ENCODE measurements around the gene XPO4.

The XPO4 gene

DNA sequence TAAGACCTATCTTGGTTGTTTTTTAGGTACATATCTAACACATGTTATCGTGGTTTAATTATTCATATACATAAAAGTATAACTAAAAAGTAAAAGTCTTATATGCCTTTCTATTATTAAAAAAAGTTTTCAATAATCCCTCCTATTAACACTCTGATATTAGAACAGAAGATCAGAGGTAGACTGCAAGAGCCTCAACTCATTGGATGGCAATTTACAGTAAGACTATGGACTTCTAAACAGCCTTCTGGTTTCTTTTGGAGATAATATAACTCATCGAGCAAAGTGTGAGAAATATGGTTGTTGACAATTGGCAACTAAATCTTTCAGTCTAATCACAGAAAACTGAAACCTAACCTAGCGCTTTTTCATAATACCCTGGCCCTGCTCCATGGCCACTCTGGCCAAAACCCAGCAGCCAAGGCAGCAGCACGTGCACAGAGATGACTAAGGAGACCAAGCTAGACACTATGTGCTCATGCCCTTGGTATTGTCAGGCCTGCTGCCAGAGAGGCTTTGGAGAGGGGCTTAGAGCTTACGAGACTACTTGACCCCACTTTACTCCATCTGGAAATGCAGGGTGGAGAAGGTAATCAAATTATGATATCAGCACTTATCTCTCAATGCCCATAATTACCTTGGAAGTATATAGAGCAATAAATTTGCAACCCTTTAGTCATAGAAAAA is 88.2 kb downstream of the XPO4 start:
- TF ChIP-seq, protein P1, sequence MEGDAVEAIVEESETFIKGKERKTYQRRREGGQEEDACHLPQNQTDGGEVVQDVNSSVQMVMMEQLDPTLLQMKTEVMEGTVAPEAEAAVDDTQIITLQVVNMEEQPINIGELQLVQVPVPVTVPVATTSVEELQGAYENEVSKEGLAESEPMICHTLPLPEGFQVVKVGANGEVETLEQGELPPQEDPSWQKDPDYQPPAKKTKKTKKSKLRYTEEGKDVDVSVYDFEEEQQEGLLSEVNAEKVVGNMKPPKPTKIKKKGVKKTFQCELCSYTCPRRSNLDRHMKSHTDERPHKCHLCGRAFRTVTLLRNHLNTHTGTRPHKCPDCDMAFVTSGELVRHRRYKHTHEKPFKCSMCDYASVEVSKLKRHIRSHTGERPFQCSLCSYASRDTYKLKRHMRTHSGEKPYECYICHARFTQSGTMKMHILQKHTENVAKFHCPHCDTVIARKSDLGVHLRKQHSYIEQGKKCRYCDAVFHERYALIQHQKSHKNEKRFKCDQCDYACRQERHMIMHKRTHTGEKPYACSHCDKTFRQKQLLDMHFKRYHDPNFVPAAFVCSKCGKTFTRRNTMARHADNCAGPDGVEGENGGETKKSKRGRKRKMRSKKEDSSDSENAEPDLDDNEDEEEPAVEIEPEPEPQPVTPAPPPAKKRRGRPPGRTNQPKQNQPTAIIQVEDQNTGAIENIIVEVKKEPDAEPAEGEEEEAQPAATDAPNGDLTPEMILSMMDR (IDR thresholded peaks at IDR 0.05; ENCODE audit: low read depth, low read length): no peak
- TF ChIP-seq EZH2phosphoT487 (IDR thresholded peaks at IDR 0.05; ENCODE audit: low read depth): no peak
- Histone ChIP-seq H4K20me1 (ENCODE audit: insufficient read depth, low read length) (no peaks in the 10 kb centered on the region), H3K4me3 (ENCODE audit: low read length) (no peak overlapping the region), H3K9ac (ENCODE audit: low read length) (no peak overlapping the region), H3K4me2 (ENCODE audit: low read length) (no peak overlapping the region), H3K79me2 (ENCODE audit: low read length) (peaks cover 18% of the 10 kb centered on the region), H3K27me3 (ENCODE audit: low read depth, low read length) (no peaks in the 10 kb centered on the region), H3K36me3 (replicated peaks; ENCODE audit: low read depth, low read length) (peaks cover 18% of the 10 kb centered on the region), H3K27ac (ENCODE audit: low read length) (no peak overlapping the region), H3K4me1 (ENCODE audit: low read length) (no peaks in the 10 kb centered on the region), H3K9me3 (ENCODE audit: insufficient read depth, low read length) (no peaks in the 10 kb centered on the region), H2AFZ (ENCODE audit: low read depth, low read length) (no peak overlapping the region)

DNA sequence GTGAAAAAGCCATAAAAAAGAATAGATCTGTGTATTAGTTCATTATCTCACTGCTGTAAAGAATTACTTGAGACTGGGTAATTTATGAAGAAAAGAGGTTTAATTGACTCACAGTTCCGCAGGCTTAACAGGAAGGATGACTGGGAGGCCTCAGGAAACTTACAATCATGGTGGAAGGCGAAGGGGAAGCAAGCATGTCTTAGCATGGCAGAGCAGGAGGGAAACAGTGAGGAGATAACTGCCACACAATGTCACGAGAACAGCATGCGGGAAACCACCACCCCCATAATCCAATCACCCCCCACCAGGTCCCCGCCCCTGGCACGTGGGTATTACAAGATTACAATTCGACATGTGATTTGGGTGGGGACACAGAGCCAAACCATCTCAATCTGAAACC is 89.7 kb downstream of the XPO4 start:
- Histone ChIP-seq H3K27ac (ENCODE audit: low read length) (no peak overlapping the region), H2AFZ (ENCODE audit: low read depth, low read length) (no peak overlapping the region)

DNA sequence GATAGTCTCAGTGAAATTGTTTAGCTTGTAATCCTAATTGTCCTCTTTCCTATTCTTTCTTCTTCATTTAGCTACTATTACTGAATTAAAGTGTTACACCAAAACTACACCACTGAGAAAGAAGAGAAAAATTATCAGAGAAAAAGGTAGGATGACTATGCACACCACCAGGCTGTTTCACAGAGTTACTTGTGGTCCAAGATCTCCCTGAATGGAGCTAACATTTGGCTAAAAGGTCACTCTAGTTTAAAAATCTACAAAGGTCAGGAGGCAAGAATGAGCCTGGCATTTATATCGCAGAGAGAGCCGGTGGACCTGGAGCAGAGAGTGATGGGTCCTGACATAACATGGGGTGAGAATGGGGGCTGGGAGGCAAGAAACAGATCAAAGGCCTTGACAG is 91.7 kb downstream of the XPO4 start:
- no peak overlapping the region for H3K9ac ChIP-seq (ENCODE audit: low read length)
- no peak overlapping the region for H2AFZ ChIP-seq (ENCODE audit: low read depth, low read length)
- no peaks in the 10 kb centered on the region for H4K20me1 ChIP-seq (ENCODE audit: insufficient read depth, low read length)
- H3K4me1 ChIP-seq (ENCODE audit: low read length): no peaks in the 10 kb centered on the region
- H3K27ac ChIP-seq (ENCODE audit: low read length): no peak overlapping the region
- H3K27me3 ChIP-seq (ENCODE audit: low read depth, low read length): no peaks in the 10 kb centered on the region
- peaks cover 18% of the 10 kb centered on the region for H3K79me2 ChIP-seq (ENCODE audit: low read length)
- peaks cover 36% of the 10 kb centered on the region for H3K36me3 ChIP-seq (replicated peaks; ENCODE audit: low read depth, low read length)
- no peak overlapping the region for H3K4me2 ChIP-seq (ENCODE audit: low read length)
- H3K9me3 ChIP-seq (ENCODE audit: insufficient read depth, low read length): no peaks in the 10 kb centered on the region
- no peak overlapping the region for H3K4me3 ChIP-seq (ENCODE audit: low read length)
- TF ChIP-seq EZH2phosphoT487 (IDR thresholded peaks at IDR 0.05; ENCODE audit: low read depth): no peak
- TF ChIP-seq, protein P1 (IDR thresholded peaks at IDR 0.05; ENCODE audit: low read depth, low read length): no peak

More for the DNA sequence above, 89.7 kb downstream of the XPO4 start:
- Histone ChIP-seq H3K79me2 (ENCODE audit: low read length) (peaks cover 18% of the 10 kb centered on the region), H3K9me3 (ENCODE audit: insufficient read depth, low read length) (no peaks in the 10 kb centered on the region), H3K4me3 (ENCODE audit: low read length) (no peak overlapping the region), H4K20me1 (ENCODE audit: insufficient read depth, low read length) (no peaks in the 10 kb centered on the region), H3K4me2 (ENCODE audit: low read length) (no peak overlapping the region), H3K9ac (ENCODE audit: low read length) (no peak overlapping the region), H3K4me1 (ENCODE audit: low read length) (no peaks in the 10 kb centered on the region), H3K27me3 (ENCODE audit: low read depth, low read length) (no peaks in the 10 kb centered on the region), H3K36me3 (replicated peaks; ENCODE audit: low read depth, low read length) (peaks cover 29% of the 10 kb centered on the region)
- TF ChIP-seq EZH2phosphoT487 (IDR thresholded peaks at IDR 0.05; ENCODE audit: low read depth): no peak
- TF ChIP-seq, protein P1 (IDR thresholded peaks at IDR 0.05; ENCODE audit: low read depth, low read length): no peak

GRCh38 chr13:20808874-20809273 is 93.7 kb downstream of the XPO4 start:
- no peak overlapping the region for H3K4me2 ChIP-seq (ENCODE audit: low read length)
- TF ChIP-seq, protein P1 (IDR thresholded peaks at IDR 0.05; ENCODE audit: low read depth, low read length): no peak
- no peak for TF ChIP-seq EZH2phosphoT487 (IDR thresholded peaks at IDR 0.05; ENCODE audit: low read depth)
- no peaks in the 10 kb centered on the region for H3K27me3 ChIP-seq (ENCODE audit: low read depth, low read length)

More at GRCh38 chr13:20808874-20809273, 93.7 kb downstream of the XPO4 start:
- Histone ChIP-seq H2AFZ (ENCODE audit: low read depth, low read length) (no peak overlapping the region), H3K9ac (ENCODE audit: low read length) (no peak overlapping the region), H3K9me3 (ENCODE audit: insufficient read depth, low read length) (no peaks in the 10 kb centered on the region), H3K36me3 (replicated peaks; ENCODE audit: low read depth, low read length) (peaks cover 38% of the 10 kb centered on the region), H3K79me2 (ENCODE audit: low read length) (peaks cover 8% of the 10 kb centered on the region; the same call in 1 of the 2 replicates), H3K4me1 (ENCODE audit: low read length) (no peaks in the 10 kb centered on the region), H3K4me3 (ENCODE audit: low read length) (no peak overlapping the region), H4K20me1 (ENCODE audit: insufficient read depth, low read length) (no peaks in the 10 kb centered on the region), H3K27ac (ENCODE audit: low read length) (no peak overlapping the region)

All from OCI-LY3 (cell line).